ENCODE data around the gene TRIM74.
"Not testable (repeated sequence)": the region's sequence is repeated elsewhere in the genome, so short reads cannot be mapped to it uniquely, and the experiment has no call there.

DNA sequence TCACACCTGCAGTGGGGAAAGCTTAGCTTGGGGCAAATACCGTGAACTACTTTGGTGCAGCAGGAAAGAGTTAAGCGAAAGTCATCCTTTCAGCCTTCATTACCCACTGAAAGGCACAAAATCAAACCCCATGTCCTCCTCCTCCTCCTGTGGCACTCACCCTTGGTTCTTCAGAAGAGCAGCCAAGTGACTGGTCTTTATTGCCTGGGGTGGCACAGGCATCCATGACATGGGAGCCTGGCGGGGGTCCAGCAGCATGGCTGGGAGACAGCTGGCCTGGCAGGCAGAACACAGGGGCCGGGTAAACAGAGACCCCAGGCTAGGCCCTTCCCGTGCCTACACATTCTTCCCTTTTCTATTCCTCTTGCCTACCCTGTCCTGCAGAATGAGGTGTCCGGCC, 19.6 kb downstream of the TRIM74 start:
- TF ChIP-seq, protein P1, sequence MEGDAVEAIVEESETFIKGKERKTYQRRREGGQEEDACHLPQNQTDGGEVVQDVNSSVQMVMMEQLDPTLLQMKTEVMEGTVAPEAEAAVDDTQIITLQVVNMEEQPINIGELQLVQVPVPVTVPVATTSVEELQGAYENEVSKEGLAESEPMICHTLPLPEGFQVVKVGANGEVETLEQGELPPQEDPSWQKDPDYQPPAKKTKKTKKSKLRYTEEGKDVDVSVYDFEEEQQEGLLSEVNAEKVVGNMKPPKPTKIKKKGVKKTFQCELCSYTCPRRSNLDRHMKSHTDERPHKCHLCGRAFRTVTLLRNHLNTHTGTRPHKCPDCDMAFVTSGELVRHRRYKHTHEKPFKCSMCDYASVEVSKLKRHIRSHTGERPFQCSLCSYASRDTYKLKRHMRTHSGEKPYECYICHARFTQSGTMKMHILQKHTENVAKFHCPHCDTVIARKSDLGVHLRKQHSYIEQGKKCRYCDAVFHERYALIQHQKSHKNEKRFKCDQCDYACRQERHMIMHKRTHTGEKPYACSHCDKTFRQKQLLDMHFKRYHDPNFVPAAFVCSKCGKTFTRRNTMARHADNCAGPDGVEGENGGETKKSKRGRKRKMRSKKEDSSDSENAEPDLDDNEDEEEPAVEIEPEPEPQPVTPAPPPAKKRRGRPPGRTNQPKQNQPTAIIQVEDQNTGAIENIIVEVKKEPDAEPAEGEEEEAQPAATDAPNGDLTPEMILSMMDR (conservative IDR thresholded peaks at IDR 0.05; ENCODE audit: low read depth, low read length), result not testable (repeated sequence)
- not testable (repeated sequence) for TF ChIP-seq EZH2phosphoT487 (IDR thresholded peaks at IDR 0.05; ENCODE audit: borderline replicate concordance, low read length); EZH2 (IDR thresholded peaks at IDR 0.05; ENCODE audit: low read length, unreplicated experiment)
